ENCODE results near the gene GP9. TPM values are rescaled to one million over a fixed set of nuclear protein-coding genes. Genes with fewer than 3 reads are reported as not detected.

Gene GP9
- polyA plus RNA-seq, 1 donor from 2014 or later: not detected

DNA sequence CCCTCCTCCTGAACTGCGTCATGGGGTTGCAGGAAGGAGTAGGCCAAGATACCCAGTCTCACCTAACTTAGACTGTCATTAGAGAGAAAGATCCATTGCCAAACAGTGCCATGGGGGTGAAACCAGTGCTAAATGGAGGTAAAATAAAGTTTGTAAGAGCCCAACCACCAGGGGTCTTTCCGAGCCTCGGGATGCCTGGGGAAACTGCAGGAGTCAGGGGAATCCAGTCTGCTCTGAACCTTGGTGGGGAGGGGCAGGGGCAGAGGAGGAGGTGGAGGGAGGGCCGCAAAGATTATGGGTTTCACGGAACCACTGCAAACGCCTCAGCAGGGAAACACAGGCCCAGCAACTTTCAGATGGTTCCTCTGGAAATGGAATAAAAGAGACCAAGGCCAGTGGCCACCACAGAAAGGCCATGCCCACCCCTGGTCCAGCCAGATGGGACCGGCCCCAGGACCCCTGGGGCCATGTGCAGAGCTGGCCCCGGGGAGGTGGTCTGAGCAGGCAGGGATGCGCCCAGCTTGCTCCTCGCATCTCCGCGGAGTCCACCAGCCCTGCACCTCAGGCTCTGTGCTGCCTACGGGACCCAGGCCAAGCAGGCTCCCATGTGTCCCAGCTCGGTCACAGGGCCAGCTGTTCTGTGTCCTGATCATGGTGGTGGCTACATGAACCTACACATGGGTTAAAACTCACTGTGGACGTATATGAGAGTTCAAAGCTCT lies 19.8 kb upstream of the GP9 start:
- no peaks in the 10 kb centered on the region for H3K9me3 ChIP-seq (ENCODE audit: low read length)
- no peaks in the 10 kb centered on the region for H4K20me1 ChIP-seq (ENCODE audit: insufficient read depth)
- H3K27ac ChIP-seq (ENCODE audit: low read length): no peak overlapping the region
- H3K4me3 ChIP-seq (ENCODE audit: low read length): no peak overlapping the region
- H3K27me3 ChIP-seq (ENCODE audit: insufficient read depth, low read depth, low read length): no peaks in the 10 kb centered on the region
- no peak overlapping the region for H3K9ac ChIP-seq (ENCODE audit: low read length)
- H3F3A ChIP-seq (ENCODE audit: insufficient read depth, low read length, poor library complexity, severe bottlenecking): no peaks in the 10 kb centered on the region
- no peak overlapping the region for H2AFZ ChIP-seq (ENCODE audit: low read depth, low read length)
- no peaks in the 10 kb centered on the region for H3K79me2 ChIP-seq (replicated peaks; ENCODE audit: insufficient read depth, low read length)
- H3K9me2 ChIP-seq (ENCODE audit: insufficient read depth, low read length): no peaks in the 10 kb centered on the region
- H3K4me2 ChIP-seq (ENCODE audit: low read length): no peak overlapping the region
- H3K36me3 ChIP-seq (ENCODE audit: insufficient read depth, low read length): no peaks in the 10 kb centered on the region
- TF ChIP-seq, protein P1, sequence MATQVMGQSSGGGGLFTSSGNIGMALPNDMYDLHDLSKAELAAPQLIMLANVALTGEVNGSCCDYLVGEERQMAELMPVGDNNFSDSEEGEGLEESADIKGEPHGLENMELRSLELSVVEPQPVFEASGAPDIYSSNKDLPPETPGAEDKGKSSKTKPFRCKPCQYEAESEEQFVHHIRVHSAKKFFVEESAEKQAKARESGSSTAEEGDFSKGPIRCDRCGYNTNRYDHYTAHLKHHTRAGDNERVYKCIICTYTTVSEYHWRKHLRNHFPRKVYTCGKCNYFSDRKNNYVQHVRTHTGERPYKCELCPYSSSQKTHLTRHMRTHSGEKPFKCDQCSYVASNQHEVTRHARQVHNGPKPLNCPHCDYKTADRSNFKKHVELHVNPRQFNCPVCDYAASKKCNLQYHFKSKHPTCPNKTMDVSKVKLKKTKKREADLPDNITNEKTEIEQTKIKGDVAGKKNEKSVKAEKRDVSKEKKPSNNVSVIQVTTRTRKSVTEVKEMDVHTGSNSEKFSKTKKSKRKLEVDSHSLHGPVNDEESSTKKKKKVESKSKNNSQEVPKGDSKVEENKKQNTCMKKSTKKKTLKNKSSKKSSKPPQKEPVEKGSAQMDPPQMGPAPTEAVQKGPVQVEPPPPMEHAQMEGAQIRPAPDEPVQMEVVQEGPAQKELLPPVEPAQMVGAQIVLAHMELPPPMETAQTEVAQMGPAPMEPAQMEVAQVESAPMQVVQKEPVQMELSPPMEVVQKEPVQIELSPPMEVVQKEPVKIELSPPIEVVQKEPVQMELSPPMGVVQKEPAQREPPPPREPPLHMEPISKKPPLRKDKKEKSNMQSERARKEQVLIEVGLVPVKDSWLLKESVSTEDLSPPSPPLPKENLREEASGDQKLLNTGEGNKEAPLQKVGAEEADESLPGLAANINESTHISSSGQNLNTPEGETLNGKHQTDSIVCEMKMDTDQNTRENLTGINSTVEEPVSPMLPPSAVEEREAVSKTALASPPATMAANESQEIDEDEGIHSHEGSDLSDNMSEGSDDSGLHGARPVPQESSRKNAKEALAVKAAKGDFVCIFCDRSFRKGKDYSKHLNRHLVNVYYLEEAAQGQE (IDR thresholded peaks at IDR 0.05; ENCODE audit: borderline replicate concordance): no peak
- TF ChIP-seq MXI1 (conservative IDR thresholded peaks at IDR 0.05; ENCODE audit: poor library complexity, severe bottlenecking): no peak
- no peak for TF ChIP-seq SMC3 (conservative IDR thresholded peaks at IDR 0.05; ENCODE audit: poor library complexity)
- no peak for TF ChIP-seq RAD21 (conservative IDR thresholded peaks at IDR 0.05)
- no peak for TF ChIP-seq TAF1 (IDR thresholded peaks at IDR 0.05; ENCODE audit: low read depth)
- TF ChIP-seq EP300 (conservative IDR thresholded peaks at IDR 0.05; ENCODE audit: poor library complexity, severe bottlenecking): no peak
- no peak for TF ChIP-seq POLR2AphosphoS5 (IDR thresholded peaks at IDR 0.05)
- TF ChIP-seq EZH2 (IDR thresholded peaks at IDR 0.05; ENCODE audit: borderline replicate concordance, insufficient read depth, low read length, poor library complexity, severe bottlenecking): no peak
- no peak for TF ChIP-seq CTCF (IDR thresholded peaks at IDR 0.05; ENCODE audit: poor library complexity, severe bottlenecking)

GRCh38 chr3:129045675-129046036 lies 14.9 kb upstream of the GP9 start:
- H3K27ac ChIP-seq (ENCODE audit: low read length): no peak overlapping the region
- no peaks in the 10 kb centered on the region for H3K9me2 ChIP-seq (ENCODE audit: insufficient read depth, low read length)
- TF ChIP-seq SMC3 (conservative IDR thresholded peaks at IDR 0.05; ENCODE audit: poor library complexity) (no peak), MXI1 (conservative IDR thresholded peaks at IDR 0.05; ENCODE audit: poor library complexity, severe bottlenecking) (no peak), TAF1 (IDR thresholded peaks at IDR 0.05; ENCODE audit: low read depth) (no peak), EP300 (conservative IDR thresholded peaks at IDR 0.05; ENCODE audit: poor library complexity, severe bottlenecking) (no peak), POLR2AphosphoS5 (IDR thresholded peaks at IDR 0.05) (no peak), RAD21 (conservative IDR thresholded peaks at IDR 0.05) (no peak), CTCF (IDR thresholded peaks at IDR 0.05; ENCODE audit: poor library complexity, severe bottlenecking) (no peak), EZH2 (IDR thresholded peaks at IDR 0.05; ENCODE audit: borderline replicate concordance, insufficient read depth, low read length, poor library complexity, severe bottlenecking) (no peak)
- TF ChIP-seq, protein P1 (IDR thresholded peaks at IDR 0.05; ENCODE audit: borderline replicate concordance): no peak
- H3K9ac ChIP-seq (ENCODE audit: low read length): no peak overlapping the region
- no peaks in the 10 kb centered on the region for H4K20me1 ChIP-seq (ENCODE audit: insufficient read depth)
- no peak overlapping the region for H2AFZ ChIP-seq (ENCODE audit: low read depth, low read length)
- no peaks in the 10 kb centered on the region for H3K27me3 ChIP-seq (ENCODE audit: insufficient read depth, low read depth, low read length)
- H3K36me3 ChIP-seq (ENCODE audit: insufficient read depth, low read length): no peaks in the 10 kb centered on the region
- H3K4me2 ChIP-seq (ENCODE audit: low read length): no peak overlapping the region
- H3K79me2 ChIP-seq (replicated peaks; ENCODE audit: insufficient read depth, low read length): no peaks in the 10 kb centered on the region
- H3F3A ChIP-seq (ENCODE audit: insufficient read depth, low read length, poor library complexity, severe bottlenecking): no peaks in the 10 kb centered on the region
- no peaks in the 10 kb centered on the region for H3K9me3 ChIP-seq (ENCODE audit: low read length)
- no peak overlapping the region for H3K4me3 ChIP-seq (ENCODE audit: low read length)
